H1 (cell line): ENCODE results near the gene CAMTA1. TPM values are rescaled to one million over a fixed set of nuclear protein-coding genes. Genes with fewer than 3 reads are reported as not detected.

Experiments used
- CTCF ChIA-PET: fragments of 300-600 bp; sonication (Branson Sonifier 250); formaldehyde crosslinking; loops from one replicate; lab custom pipeline; 2021; ENCODE audit not compliant: partially characterized antibody; lab: Charles Lee
- POLR2A ChIA-PET: fragments of 300-600 bp; sonication (Branson Sonifier 250); formaldehyde crosslinking; loops from one replicate; lab custom pipeline; 2021; ENCODE audit warnings: inconsistent platforms; ENCODE audit not compliant: partially characterized antibody; lab: Charles Lee
- DNase-seq, 2 experiments: peaks; one replicate each; pipeline versions ENCODE4 v3.0.0 to v3.0.0-alpha.2; 2010 to 2022; ENCODE audit warnings: low spot score in 2 of 2, low read depth in 1 of 2, mixed read lengths in 1 of 2
- FAIRE-seq: peaks from 2 replicates; lab custom pipeline; 2011; peaks lifted over from hg19 to GRCh38; lab: Jason Lieb, UNC
- H2AFZ ChIP-seq: 2 replicates; pipeline ENCODE4 v1.8.1; 2012; ENCODE audit warnings: low read length, inconsistent platforms
- H2AK5ac ChIP-seq: 2 replicates; pipeline ENCODE4 v1.6.1; 2013; ENCODE audit warnings: low read depth, low read length
- H2BK120ac ChIP-seq: replicated peaks from 2 replicates; pipeline ENCODE3; 2013; ENCODE audit warnings: low read depth, low read length, inconsistent platforms
- H2BK12ac ChIP-seq: 2 replicates; pipeline ENCODE4 v1.6.1; 2013; ENCODE audit warnings: low read depth, low read length
- H2BK15ac ChIP-seq: 2 replicates; pipeline ENCODE4 v1.6.1; 2013; ENCODE audit warnings: low read length
- H2BK20ac ChIP-seq: 2 replicates; pipeline ENCODE4 v1.6.1; 2013; ENCODE audit warnings: low read length
- H2BK5ac ChIP-seq: 2 replicates; pipeline ENCODE4 v1.6.1; 2013; ENCODE audit warnings: low read depth, low read length
- H3K14ac ChIP-seq: 2 replicates; pipeline ENCODE4 v1.6.1; 2013; ENCODE audit warnings: inconsistent platforms; ENCODE audit not compliant: insufficient read length
- H3K18ac ChIP-seq: 2 replicates; pipeline ENCODE4 v1.6.1; 2013; ENCODE audit warnings: low read length; ENCODE audit errors: extremely low read depth
- H3K23ac ChIP-seq: 2 replicates; pipeline ENCODE4 v1.6.1; 2013; ENCODE audit warnings: inconsistent platforms; ENCODE audit not compliant: insufficient read length
- H3K23me2 ChIP-seq: 2 replicates; pipeline ENCODE4 v1.6.1; 2013; ENCODE audit warnings: low read depth, low read length
- H3K27ac ChIP-seq: 2 replicates; pipeline ENCODE4 v1.6.1; 2011; ENCODE audit warnings: low read depth, low read length, inconsistent platforms
- H3K27me3 ChIP-seq, 4 experiments: replicated peaks in 1 of 4; 1 replicate in 1 of 4; 2 replicates in 3 of 4; pipeline versions ENCODE4 v1.6.1 to v1.8.1; 2011 to 2013; ENCODE audit warnings: low read length in 3 of 4, mild to moderate bottlenecking in 3 of 4, inconsistent platforms in 2 of 4, mixed read lengths in 2 of 4, moderate library complexity in 1 of 4; ENCODE audit not compliant: control insufficient read depth in 3 of 4, insufficient read depth in 3 of 4; ENCODE audit errors: extremely low read depth in 1 of 4
- H3K36me3 ChIP-seq, 4 experiments: 2 replicates each; pipeline versions ENCODE4 v1.6.1 to v1.8.1; 2011 to 2013; ENCODE audit warnings: mild to moderate bottlenecking in 4 of 4, low read length in 3 of 4, moderate library complexity in 2 of 4, control low read depth in 1 of 4, inconsistent platforms in 1 of 4; ENCODE audit not compliant: insufficient read depth in 4 of 4, control insufficient read depth in 2 of 4
- H3K4ac ChIP-seq: replicated peaks from 2 replicates; pipeline ENCODE3; 2013; ENCODE audit warnings: low read length, low read depth, mixed read lengths, inconsistent platforms; ENCODE audit not compliant: insufficient read length
- H3K4me1 ChIP-seq, 4 experiments: replicated peaks in 1 of 4; 1 replicate in 1 of 4; 2 replicates in 3 of 4; pipeline versions ENCODE4 v1.6.1 to v1.8.1; 2011 to 2013; ENCODE audit warnings: low read length in 3 of 4, inconsistent platforms in 2 of 4, mixed read lengths in 1 of 4; ENCODE audit not compliant: insufficient read depth in 4 of 4, control insufficient read depth in 3 of 4
- H3K4me2 ChIP-seq, 2 experiments: 2 replicates each; pipeline versions ENCODE4 v1.6.1 to v1.8.1; 2011 to 2013; ENCODE audit warnings: low read depth in 2 of 2, low read length in 2 of 2, control low read depth in 1 of 2, inconsistent platforms in 1 of 2, mild to moderate bottlenecking in 1 of 2; ENCODE audit not compliant: insufficient read depth in 1 of 2
- H3K4me3 ChIP-seq, 4 experiments: fragments of 200-600, 300-600 bp in 1 of 4; sonication (generic), shearing (Covaris generic), sonication (Bioruptor Twin) in 1 of 4; 2 replicates each; pipeline versions ENCODE4 v1.5.1 to v1.8.1; 2011 to 2016; ENCODE audit warnings: low read length in 4 of 4, low read depth in 3 of 4, control low read depth in 2 of 4, inconsistent platforms in 2 of 4, mild to moderate bottlenecking in 2 of 4, mixed read lengths in 1 of 4, moderate library complexity in 1 of 4; ENCODE audit not compliant: insufficient read depth in 2 of 4; ENCODE audit errors: extremely low read depth in 1 of 4
- H3K56ac ChIP-seq: replicated peaks from 2 replicates; pipeline ENCODE3; 2013; ENCODE audit warnings: low read depth, mild to moderate bottlenecking, mixed read lengths, low read length, inconsistent platforms; ENCODE audit not compliant: insufficient read length
- H3K79me1 ChIP-seq: 2 replicates; pipeline ENCODE4 v1.6.1; 2013; ENCODE audit warnings: low read depth, low read length, control low read depth
- H3K79me2 ChIP-seq, 2 experiments: 2 replicates each; pipeline versions ENCODE4 v1.6.1 to v1.8.1; 2012 to 2013; ENCODE audit warnings: low read length in 2 of 2, mild to moderate bottlenecking in 2 of 2, inconsistent platforms in 1 of 2; ENCODE audit not compliant: insufficient read depth in 2 of 2, control insufficient read depth in 1 of 2
- H3K9ac ChIP-seq, 4 experiments: replicated peaks in 1 of 4; 1 replicate in 1 of 4; 2 replicates in 3 of 4; pipeline versions ENCODE4 v1.6.1 to v1.8.1; 2011 to 2013; ENCODE audit warnings: low read depth in 3 of 4, low read length in 3 of 4, control low read depth in 2 of 4, mild to moderate bottlenecking in 2 of 4, moderate library complexity in 2 of 4, inconsistent platforms in 1 of 4; ENCODE audit errors: extremely low read depth in 1 of 4
- H3K9me3 ChIP-seq, 2 experiments: 2 replicates each; pipeline versions ENCODE4 v1.6.1 to v1.8.1; 2012 to 2013; ENCODE audit warnings: mild to moderate bottlenecking in 2 of 2, moderate library complexity in 2 of 2, control low read depth in 1 of 2, inconsistent platforms in 1 of 2, low read depth in 1 of 2, low read length in 1 of 2, mixed read lengths in 1 of 2; ENCODE audit not compliant: insufficient read depth in 2 of 2
- H4K20me1 ChIP-seq, 2 experiments: replicated peaks in 1 of 2; 2 replicates each; pipeline versions ENCODE3 to v1.8.1; 2011 to 2013; ENCODE audit warnings: inconsistent platforms in 2 of 2, low read length in 2 of 2, mild to moderate bottlenecking in 1 of 2; ENCODE audit not compliant: insufficient read depth in 2 of 2, control insufficient read depth in 1 of 2
- H4K5ac ChIP-seq: 2 replicates; pipeline ENCODE4 v1.6.1; 2013; ENCODE audit warnings: low read length, low read depth, mixed read lengths, inconsistent platforms; ENCODE audit not compliant: insufficient read length
- H4K8ac ChIP-seq: 2 replicates; pipeline ENCODE4 v1.8.0; 2013; ENCODE audit warnings: mild to moderate bottlenecking, moderate library complexity, low read length, inconsistent platforms; ENCODE audit not compliant: insufficient read depth; ENCODE audit errors: extremely low read depth
- H4K91ac ChIP-seq: replicated peaks from 2 replicates; pipeline ENCODE3; 2013; ENCODE audit warnings: low read length, mixed read lengths, inconsistent platforms; ENCODE audit not compliant: insufficient read length
- BACH1 ChIP-seq: IDR thresholded peaks from 2 replicates; pipeline ENCODE4 v1.6.1; 2012; ENCODE audit warnings: low read length, improper control_type of control experiment
- BCL11A ChIP-seq, 2 experiments: IDR thresholded peaks; one replicate each; pipeline ENCODE4 v1.6.1; 2011; ENCODE audit warnings: low read depth in 2 of 2, low read length in 2 of 2, mild to moderate bottlenecking in 2 of 2
- SIN3A ChIP-seq, 2 experiments: IDR thresholded peaks in 1 of 2; conservative IDR thresholded peaks in 1 of 2; 2 replicates each; pipeline ENCODE4 v1.6.1; 2011 to 2012; ENCODE audit warnings: low read length in 2 of 2, improper control_type of control experiment in 1 of 2, low read depth in 1 of 2, mild to moderate bottlenecking in 1 of 2
- SP1 ChIP-seq: IDR thresholded peaks from 2 replicates; pipeline ENCODE4 v1.6.1; 2011; ENCODE audit warnings: low read depth, low read length
- TEAD4 ChIP-seq: IDR thresholded peaks from 2 replicates; pipeline ENCODE4 v1.6.1; 2012; ENCODE audit warnings: low read depth, low read length, inconsistent platforms, mixed read lengths
- ZNF274 ChIP-seq: IDR thresholded peaks from 2 replicates; pipeline ENCODE4 v1.7.0; 2012; ENCODE audit warnings: low read length, borderline replicate concordance; ENCODE audit errors: extremely low read depth
- WGBS, 2 experiments: shearing (Covaris generic) in 1 of 2; methylation state at CpG; one replicate each; pipeline versions ENCODE4 v1.1.6 to v1.1.7; 2013 to 2015; ENCODE audit warnings: low lambda C conversion rate in 2 of 2, mixed read lengths in 2 of 2, inconsistent platforms in 1 of 2, low coverage in 1 of 2, missing lambda C conversion rate in 1 of 2; ENCODE audit not compliant: insufficient replicate concordance in 2 of 2, insufficient coverage in 1 of 2, insufficient read length in 1 of 2; ENCODE audit errors: extremely low coverage in 1 of 2, missing lambda C conversion rate in 1 of 2; 5-methylcytosine and 5-hydroxymethylcytosine counted together
- polyA plus RNA-seq, 7 experiments: library from polyadenylated mRNA; depleted of rRNA in 3 of 7; stranded (reverse) in 5 of 7; unstranded in 2 of 7; fragments of >200 nt in 5 of 7; fragments of 200-250 nt in 2 of 7; gene quantifications; 1 replicate in 5 of 7; 2 replicates in 1 of 7; 4 replicates in 1 of 7; pipeline versions ENCODE4 v1.2.1 to v1.2.3, GENCODE V29; 2011 to 2013; ENCODE audit warnings: missing spikeins in 2 of 7, mixed read lengths in 2 of 7
- total RNA-seq: library from RNA; stranded (reverse); fragmentation: NEBNext Ultra II Directional; extraction: Animal tissue kit (Norgen Biotek cat#: 25700); gene quantifications from 2 replicates; pipeline ENCODE4 v1.2.1, GENCODE V29; 2021
- TF ChIP-seq, protein P1 (sequence below): IDR thresholded peaks from 2 replicates; pipeline ENCODE4 v1.6.1; 2012; ENCODE audit warnings: low read length, inconsistent platforms

Gene CAMTA1
- total and polyA plus RNA-seq, 2 of the 8 experiments (the other 6 are each of a cell fraction or from before 2014, with no cell fraction given), result 65.0 to 119 TPM

DNA sequence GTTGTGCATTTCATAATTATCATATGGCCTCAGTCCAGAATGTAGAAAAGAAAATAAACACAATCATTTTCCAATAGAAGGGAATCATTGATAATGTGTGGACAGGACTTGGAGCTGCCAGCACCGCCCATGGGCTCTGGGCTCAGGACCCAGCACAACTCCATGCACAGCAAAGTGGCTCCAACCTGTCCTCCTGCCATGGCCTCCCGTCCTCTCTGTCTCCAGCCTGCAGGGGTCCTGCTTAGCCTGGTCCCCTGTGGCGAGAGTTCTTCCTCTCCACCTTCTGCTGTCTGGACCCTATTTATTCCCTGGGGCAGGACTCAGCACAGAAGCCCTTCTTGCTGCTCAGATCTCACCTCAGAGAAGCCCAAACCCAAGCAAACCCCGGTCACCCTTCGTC lies 154.1 kb downstream of the CAMTA1 start:
- Histone ChIP-seq H2AK5ac (no peak overlapping the region), H2BK20ac (no peak overlapping the region), H3K56ac (no peak overlapping the region), H3K27me3 (no peaks in the 10 kb centered on the region), H3K4me3 (no peak overlapping the region), H4K91ac (no peak overlapping the region), H3K9me3 (no peaks in the 10 kb centered on the region; a peak in 1 of 4 replicates), H2BK5ac (no peak overlapping the region), H3K79me2 (no peaks in the 10 kb centered on the region), H3K23me2 (peaks cover 10% of the 10 kb centered on the region; the same call in 1 of the 2 replicates), H3K36me3 (no peaks in the 10 kb centered on the region), H2BK120ac (no peak overlapping the region), H2AFZ (no peak overlapping the region), H3K4me2 (no peak overlapping the region), H3K4me1 (peaks cover 0 to 3% (median 0%) of the 10 kb centered on the region in 4 experiments; a peak in 2 of 7 replicates), H3K4ac (no peak overlapping the region), H3K9ac (no peak overlapping the region), H3K23ac (no peak overlapping the region), H2BK12ac (no peak overlapping the region; the same call in 1 of the 2 replicates), H3K18ac (no peak overlapping the region), H2BK15ac (no peak overlapping the region), H3K79me1 (peaks cover 2% of the 10 kb centered on the region; the same call in 1 of the 2 replicates), H4K8ac (no peak overlapping the region), H4K20me1 (peaks cover 0 to 7% of the 10 kb centered on the region in 2 experiments), H4K5ac (no peak overlapping the region), H3K27ac (no peak overlapping the region), H3K14ac (no peak overlapping the region)
- FAIRE-seq, result no peak
- WGBS, 2 experiments, result 97% methylated on average over 5 of the region's 5 CpGs; no CpG with 5 or more reads in 1 of the 2 experiments
- TF ChIP-seq BCL11A (IDR thresholded peaks at IDR 0.05; ENCODE audit: low read depth in 2 of 2, low read length in 2 of 2) (no peak), TEAD4 (no peak), SP1 (no peak), BACH1 (no peak), ZNF274 (no peak), SIN3A (conservative IDR thresholded peaks at IDR 0.05 in 1 of 2, IDR thresholded peaks at IDR 0.05 in 1 of 2; ENCODE audit: low read depth in 1 of 2, low read length in 2 of 2) (no peak)
- TF ChIP-seq, protein P1, sequence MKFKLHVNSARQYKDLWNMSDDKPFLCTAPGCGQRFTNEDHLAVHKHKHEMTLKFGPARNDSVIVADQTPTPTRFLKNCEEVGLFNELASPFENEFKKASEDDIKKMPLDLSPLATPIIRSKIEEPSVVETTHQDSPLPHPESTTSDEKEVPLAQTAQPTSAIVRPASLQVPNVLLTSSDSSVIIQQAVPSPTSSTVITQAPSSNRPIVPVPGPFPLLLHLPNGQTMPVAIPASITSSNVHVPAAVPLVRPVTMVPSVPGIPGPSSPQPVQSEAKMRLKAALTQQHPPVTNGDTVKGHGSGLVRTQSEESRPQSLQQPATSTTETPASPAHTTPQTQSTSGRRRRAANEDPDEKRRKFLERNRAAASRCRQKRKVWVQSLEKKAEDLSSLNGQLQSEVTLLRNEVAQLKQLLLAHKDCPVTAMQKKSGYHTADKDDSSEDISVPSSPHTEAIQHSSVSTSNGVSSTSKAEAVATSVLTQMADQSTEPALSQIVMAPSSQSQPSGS, result no peak
- ChIA-PET POLR2A (interaction anchor here (1.3 kb wide), 1 partner anchor 9 kb away, joined by 3 read pairs; no protein-coding TSS in a partner anchor), CTCF (interaction anchor here (1.5 kb wide), 1 partner anchor 43 kb away, joined by 3 read pairs; no protein-coding TSS in a partner anchor)
- no peak for DNase-seq
